H1 (cell line): Measurements from ENCODE around the gene CHD2. TPM values are rescaled to one million over a fixed set of nuclear protein-coding genes. Genes with fewer than 3 reads are reported as not detected.
A peak's percentile ranks its signal among the peaks of the same experiment; 100 is the strongest.

Experiments
- CTCF ChIA-PET: fragments of 300-600 bp; sonication (Branson Sonifier 250); formaldehyde crosslinking; loops from one replicate; lab custom pipeline; 2021; ENCODE audit not compliant: partially characterized antibody; lab: Charles Lee
- POLR2A ChIA-PET: fragments of 300-600 bp; sonication (Branson Sonifier 250); formaldehyde crosslinking; loops from one replicate; lab custom pipeline; 2021; ENCODE audit warnings: inconsistent platforms; ENCODE audit not compliant: partially characterized antibody; lab: Charles Lee
- DNase-seq, 2 experiments: peaks; one replicate each; pipeline versions ENCODE4 v3.0.0 to v3.0.0-alpha.2; 2010 to 2022; ENCODE audit warnings: low spot score in 2 of 2, low read depth in 1 of 2, mixed read lengths in 1 of 2
- FAIRE-seq: peaks from 2 replicates; lab custom pipeline; 2011; peaks lifted over from hg19 to GRCh38; lab: Jason Lieb, UNC
- H2AFZ ChIP-seq: 2 replicates; pipeline ENCODE4 v1.8.1; 2012; ENCODE audit warnings: low read length, inconsistent platforms
- H2AK5ac ChIP-seq: 2 replicates; pipeline ENCODE4 v1.6.1; 2013; ENCODE audit warnings: low read depth, low read length
- H2BK120ac ChIP-seq: replicated peaks from 2 replicates; pipeline ENCODE3; 2013; ENCODE audit warnings: low read depth, low read length, inconsistent platforms
- H2BK12ac ChIP-seq: 2 replicates; pipeline ENCODE4 v1.6.1; 2013; ENCODE audit warnings: low read depth, low read length
- H2BK15ac ChIP-seq: 2 replicates; pipeline ENCODE4 v1.6.1; 2013; ENCODE audit warnings: low read length
- H2BK20ac ChIP-seq: 2 replicates; pipeline ENCODE4 v1.6.1; 2013; ENCODE audit warnings: low read length
- H2BK5ac ChIP-seq: 2 replicates; pipeline ENCODE4 v1.6.1; 2013; ENCODE audit warnings: low read depth, low read length
- H3K14ac ChIP-seq: 2 replicates; pipeline ENCODE4 v1.6.1; 2013; ENCODE audit warnings: inconsistent platforms; ENCODE audit not compliant: insufficient read length
- H3K18ac ChIP-seq: 2 replicates; pipeline ENCODE4 v1.6.1; 2013; ENCODE audit warnings: low read length; ENCODE audit errors: extremely low read depth
- H3K23ac ChIP-seq: 2 replicates; pipeline ENCODE4 v1.6.1; 2013; ENCODE audit warnings: inconsistent platforms; ENCODE audit not compliant: insufficient read length
- H3K23me2 ChIP-seq: 2 replicates; pipeline ENCODE4 v1.6.1; 2013; ENCODE audit warnings: low read depth, low read length
- H3K27ac ChIP-seq: 2 replicates; pipeline ENCODE4 v1.6.1; 2011; ENCODE audit warnings: low read depth, low read length, inconsistent platforms
- H3K27me3 ChIP-seq, 4 experiments: replicated peaks in 1 of 4; 1 replicate in 1 of 4; 2 replicates in 3 of 4; pipeline versions ENCODE4 v1.6.1 to v1.8.1; 2011 to 2013; ENCODE audit warnings: low read length in 3 of 4, mild to moderate bottlenecking in 3 of 4, inconsistent platforms in 2 of 4, mixed read lengths in 2 of 4, moderate library complexity in 1 of 4; ENCODE audit not compliant: control insufficient read depth in 3 of 4, insufficient read depth in 3 of 4; ENCODE audit errors: extremely low read depth in 1 of 4
- H3K36me3 ChIP-seq, 4 experiments: 2 replicates each; pipeline versions ENCODE4 v1.6.1 to v1.8.1; 2011 to 2013; ENCODE audit warnings: mild to moderate bottlenecking in 4 of 4, low read length in 3 of 4, moderate library complexity in 2 of 4, control low read depth in 1 of 4, inconsistent platforms in 1 of 4; ENCODE audit not compliant: insufficient read depth in 4 of 4, control insufficient read depth in 2 of 4
- H3K4ac ChIP-seq: replicated peaks from 2 replicates; pipeline ENCODE3; 2013; ENCODE audit warnings: low read length, low read depth, mixed read lengths, inconsistent platforms; ENCODE audit not compliant: insufficient read length
- H3K4me1 ChIP-seq, 4 experiments: replicated peaks in 1 of 4; 1 replicate in 1 of 4; 2 replicates in 3 of 4; pipeline versions ENCODE4 v1.6.1 to v1.8.1; 2011 to 2013; ENCODE audit warnings: low read length in 3 of 4, inconsistent platforms in 2 of 4, mixed read lengths in 1 of 4; ENCODE audit not compliant: insufficient read depth in 4 of 4, control insufficient read depth in 3 of 4
- H3K4me2 ChIP-seq, 2 experiments: 2 replicates each; pipeline versions ENCODE4 v1.6.1 to v1.8.1; 2011 to 2013; ENCODE audit warnings: low read depth in 2 of 2, low read length in 2 of 2, control low read depth in 1 of 2, inconsistent platforms in 1 of 2, mild to moderate bottlenecking in 1 of 2; ENCODE audit not compliant: insufficient read depth in 1 of 2
- H3K4me3 ChIP-seq, 4 experiments: fragments of 200-600, 300-600 bp in 1 of 4; sonication (generic), shearing (Covaris generic), sonication (Bioruptor Twin) in 1 of 4; 2 replicates each; pipeline versions ENCODE4 v1.5.1 to v1.8.1; 2011 to 2016; ENCODE audit warnings: low read length in 4 of 4, low read depth in 3 of 4, control low read depth in 2 of 4, inconsistent platforms in 2 of 4, mild to moderate bottlenecking in 2 of 4, mixed read lengths in 1 of 4, moderate library complexity in 1 of 4; ENCODE audit not compliant: insufficient read depth in 2 of 4; ENCODE audit errors: extremely low read depth in 1 of 4
- H3K56ac ChIP-seq: replicated peaks from 2 replicates; pipeline ENCODE3; 2013; ENCODE audit warnings: low read depth, mild to moderate bottlenecking, mixed read lengths, low read length, inconsistent platforms; ENCODE audit not compliant: insufficient read length
- H3K79me1 ChIP-seq: 2 replicates; pipeline ENCODE4 v1.6.1; 2013; ENCODE audit warnings: low read depth, low read length, control low read depth
- H3K79me2 ChIP-seq, 2 experiments: 2 replicates each; pipeline versions ENCODE4 v1.6.1 to v1.8.1; 2012 to 2013; ENCODE audit warnings: low read length in 2 of 2, mild to moderate bottlenecking in 2 of 2, inconsistent platforms in 1 of 2; ENCODE audit not compliant: insufficient read depth in 2 of 2, control insufficient read depth in 1 of 2
- H3K9ac ChIP-seq, 4 experiments: replicated peaks in 1 of 4; 1 replicate in 1 of 4; 2 replicates in 3 of 4; pipeline versions ENCODE4 v1.6.1 to v1.8.1; 2011 to 2013; ENCODE audit warnings: low read depth in 3 of 4, low read length in 3 of 4, control low read depth in 2 of 4, mild to moderate bottlenecking in 2 of 4, moderate library complexity in 2 of 4, inconsistent platforms in 1 of 4; ENCODE audit errors: extremely low read depth in 1 of 4
- H3K9me3 ChIP-seq, 2 experiments: 2 replicates each; pipeline versions ENCODE4 v1.6.1 to v1.8.1; 2012 to 2013; ENCODE audit warnings: mild to moderate bottlenecking in 2 of 2, moderate library complexity in 2 of 2, control low read depth in 1 of 2, inconsistent platforms in 1 of 2, low read depth in 1 of 2, low read length in 1 of 2, mixed read lengths in 1 of 2; ENCODE audit not compliant: insufficient read depth in 2 of 2
- H4K20me1 ChIP-seq, 2 experiments: replicated peaks in 1 of 2; 2 replicates each; pipeline versions ENCODE3 to v1.8.1; 2011 to 2013; ENCODE audit warnings: inconsistent platforms in 2 of 2, low read length in 2 of 2, mild to moderate bottlenecking in 1 of 2; ENCODE audit not compliant: insufficient read depth in 2 of 2, control insufficient read depth in 1 of 2
- H4K5ac ChIP-seq: 2 replicates; pipeline ENCODE4 v1.6.1; 2013; ENCODE audit warnings: low read length, low read depth, mixed read lengths, inconsistent platforms; ENCODE audit not compliant: insufficient read length
- H4K8ac ChIP-seq: 2 replicates; pipeline ENCODE4 v1.8.0; 2013; ENCODE audit warnings: mild to moderate bottlenecking, moderate library complexity, low read length, inconsistent platforms; ENCODE audit not compliant: insufficient read depth; ENCODE audit errors: extremely low read depth
- H4K91ac ChIP-seq: replicated peaks from 2 replicates; pipeline ENCODE3; 2013; ENCODE audit warnings: low read length, mixed read lengths, inconsistent platforms; ENCODE audit not compliant: insufficient read length
- ASH2L ChIP-seq: fragments of 200-600, 300-600 bp; sonication (generic); IDR thresholded peaks from one replicate; pipeline ENCODE4 v1.7.1; 2017; ENCODE audit warnings: low read length
- CTBP2 ChIP-seq: IDR thresholded peaks from 2 replicates; pipeline ENCODE4 v1.7.0; 2011; ENCODE audit warnings: borderline replicate concordance, mild to moderate bottlenecking, moderate library complexity, mixed read lengths, low read length; ENCODE audit not compliant: insufficient read depth, insufficient read length
- CTCF ChIP-seq, 3 experiments: IDR thresholded peaks; 1 replicate in 2 of 3; 2 replicates in 1 of 3; pipeline versions ENCODE4 v1.5.1 to v1.6.1; 2011; ENCODE audit warnings: low read length in 3 of 3, mild to moderate bottlenecking in 3 of 3, inconsistent platforms in 2 of 3, low read depth in 1 of 3, moderate library complexity in 1 of 3; ENCODE audit not compliant: insufficient read depth in 1 of 3; ENCODE audit errors: control extremely low read depth in 1 of 3
- FOSL1 ChIP-seq: IDR thresholded peaks from 2 replicates; pipeline ENCODE4 v1.6.1; 2011; ENCODE audit warnings: mild to moderate bottlenecking, low read depth, low read length, moderate library complexity; ENCODE audit not compliant: insufficient read depth
- HDAC6 ChIP-seq: IDR thresholded peaks from one replicate; pipeline ENCODE4 v1.7.1; 2012; ENCODE audit warnings: low read depth, mild to moderate bottlenecking, inconsistent platforms, low read length, moderate library complexity
- NRF1 ChIP-seq: IDR thresholded peaks from 2 replicates; pipeline ENCODE4 v1.6.1; 2011; ENCODE audit warnings: mild to moderate bottlenecking, low read depth, low read length, improper control_type of control experiment
- SIX5 ChIP-seq: IDR thresholded peaks from 2 replicates; pipeline ENCODE4 v1.6.1; 2011; ENCODE audit warnings: mild to moderate bottlenecking, low read depth, low read length
- SP4 ChIP-seq: IDR thresholded peaks from 2 replicates; pipeline ENCODE4 v1.6.1; 2012; ENCODE audit warnings: low read length, inconsistent platforms
- WGBS, 2 experiments: shearing (Covaris generic) in 1 of 2; methylation state at CpG; one replicate each; pipeline versions ENCODE4 v1.1.6 to v1.1.7; 2013 to 2015; ENCODE audit warnings: low lambda C conversion rate in 2 of 2, mixed read lengths in 2 of 2, inconsistent platforms in 1 of 2, low coverage in 1 of 2, missing lambda C conversion rate in 1 of 2; ENCODE audit not compliant: insufficient replicate concordance in 2 of 2, insufficient coverage in 1 of 2, insufficient read length in 1 of 2; ENCODE audit errors: extremely low coverage in 1 of 2, missing lambda C conversion rate in 1 of 2; 5-methylcytosine and 5-hydroxymethylcytosine counted together
- polyA plus RNA-seq, 7 experiments: library from polyadenylated mRNA; depleted of rRNA in 3 of 7; stranded (reverse) in 5 of 7; unstranded in 2 of 7; fragments of >200 nt in 5 of 7; fragments of 200-250 nt in 2 of 7; gene quantifications; 1 replicate in 5 of 7; 2 replicates in 1 of 7; 4 replicates in 1 of 7; pipeline versions ENCODE4 v1.2.1 to v1.2.3, GENCODE V29; 2011 to 2013; ENCODE audit warnings: missing spikeins in 2 of 7, mixed read lengths in 2 of 7
- total RNA-seq: library from RNA; stranded (reverse); fragmentation: NEBNext Ultra II Directional; extraction: Animal tissue kit (Norgen Biotek cat#: 25700); gene quantifications from 2 replicates; pipeline ENCODE4 v1.2.1, GENCODE V29; 2021

The CHD2 gene
- total and polyA plus RNA-seq, 2 of the 8 experiments (the other 6 are each of a cell fraction or from before 2014, with no cell fraction given): 28.8 to 70.0 TPM

GRCh38 chr15:93037820-93038705 is 137.9 kb downstream of the CHD2 start:
- no peaks in the 10 kb centered on the region; a peak in 1 of 7 replicates for H3K4me1 ChIP-seq
- no peak overlapping the region for H3K4me2 ChIP-seq
- H4K20me1 ChIP-seq: peaks cover 0 to 5% of the 10 kb centered on the region in 2 experiments
- H2BK15ac ChIP-seq: no peak overlapping the region
- H3K79me2 ChIP-seq: no peaks in the 10 kb centered on the region
- H3K18ac ChIP-seq: no peak overlapping the region
- no peak for TF ChIP-seq SP4
- no peak for TF ChIP-seq ASH2L
- TF ChIP-seq FOSL1: no peak
- no peak for TF ChIP-seq CTCF (IDR thresholded peaks at IDR 0.05; ENCODE audit: control extremely low read depth in 1 of 3, insufficient read depth in 1 of 3, low read depth in 1 of 3, low read length in 3 of 3)
- TF ChIP-seq SIX5: no peak
- no peak for TF ChIP-seq HDAC6
- TF ChIP-seq CTBP2: no peak
- no peak for TF ChIP-seq NRF1
- DNase-seq (no peak), FAIRE-seq (no peak)
- H2BK12ac ChIP-seq: peak overlapping the region; percentile 46; the same call in 1 of the 2 replicates
- H3K4me3 ChIP-seq: no peak overlapping the region
- no peak overlapping the region for H4K8ac ChIP-seq
- no peaks in the 10 kb centered on the region; the same call in 1 of the 2 replicates for H3K79me1 ChIP-seq
- H2BK120ac ChIP-seq: no peak overlapping the region
- no peak overlapping the region for H2AFZ ChIP-seq
- no peak overlapping the region for H3K9ac ChIP-seq
- 90% methylated on average over 20 of the region's 20 CpGs; no CpG with 5 or more reads in 1 of the 2 experiments for WGBS, 2 experiments
- ChIA-PET POLR2A (interaction anchor here (0.9 kb wide), 1 partner anchor 34 kb away, joined by 3 read pairs; no protein-coding TSS in a partner anchor), CTCF (interaction anchor here (0.6 to 4.9 kb wide), 17 partner anchors 8 to 1082 kb away, joined by 3 to 58 read pairs (median 3); partner anchors contain the start of gene RGMA)
- no peak overlapping the region for H2BK5ac ChIP-seq
- H3K4ac ChIP-seq: no peak overlapping the region
- H4K5ac ChIP-seq: no peak overlapping the region
- no peak overlapping the region for H3K56ac ChIP-seq
- no peaks in the 10 kb centered on the region for H3K9me3 ChIP-seq
- no peak overlapping the region for H3K23ac ChIP-seq
- H4K91ac ChIP-seq: no peak overlapping the region
- H3K14ac ChIP-seq: no peak overlapping the region
- peaks cover 0 to 2% (median 0%) of the 10 kb centered on the region in 4 experiments; a peak in 3 of 8 replicates for H3K36me3 ChIP-seq
- no peak overlapping the region for H3K27ac ChIP-seq
- H2AK5ac ChIP-seq: no peak overlapping the region
- no peaks in the 10 kb centered on the region for H3K23me2 ChIP-seq
- no peak overlapping the region for H2BK20ac ChIP-seq
- peaks cover 0 to 2% (median 0%) of the 10 kb centered on the region in 4 experiments; a peak in 1 of 7 replicates for H3K27me3 ChIP-seq
